Panc1 (cell line): ENCODE measurements around the gene PANX2.

Source experiments
- POLR2AphosphoS5 ChIP-seq: IDR thresholded peaks from 2 replicates; pipeline ENCODE4 v1.6.1; 2012; ENCODE audit warnings: mild to moderate bottlenecking, low read depth, low read length, moderate library complexity
- SIN3A ChIP-seq: IDR thresholded peaks from 2 replicates; pipeline ENCODE4 v1.6.1; 2012; ENCODE audit warnings: low read depth, mild to moderate bottlenecking, low read length, moderate library complexity, borderline replicate concordance; ENCODE audit not compliant: insufficient read depth
- TCF7L2 ChIP-seq: IDR thresholded peaks from 2 replicates; pipeline ENCODE4 v1.6.1; 2011; ENCODE audit warnings: mild to moderate bottlenecking, low read depth, low read length, inconsistent platforms
- TF ChIP-seq, protein P1 (sequence below): fragments of 450-650 bp; IDR thresholded peaks from 2 replicates; pipeline ENCODE4 v1.5.1; 2017; ENCODE audit warnings: mild to moderate bottlenecking
- TF ChIP-seq, protein P2 (sequence below), 2 experiments: IDR thresholded peaks; 2 replicates each; pipeline ENCODE4 v1.6.1; 2011 to 2012; ENCODE audit warnings: low read depth in 2 of 2, control low read depth in 1 of 2, low read length in 1 of 2, mild to moderate bottlenecking in 1 of 2, moderate library complexity in 1 of 2; ENCODE audit not compliant: insufficient read depth in 1 of 2

DNA sequence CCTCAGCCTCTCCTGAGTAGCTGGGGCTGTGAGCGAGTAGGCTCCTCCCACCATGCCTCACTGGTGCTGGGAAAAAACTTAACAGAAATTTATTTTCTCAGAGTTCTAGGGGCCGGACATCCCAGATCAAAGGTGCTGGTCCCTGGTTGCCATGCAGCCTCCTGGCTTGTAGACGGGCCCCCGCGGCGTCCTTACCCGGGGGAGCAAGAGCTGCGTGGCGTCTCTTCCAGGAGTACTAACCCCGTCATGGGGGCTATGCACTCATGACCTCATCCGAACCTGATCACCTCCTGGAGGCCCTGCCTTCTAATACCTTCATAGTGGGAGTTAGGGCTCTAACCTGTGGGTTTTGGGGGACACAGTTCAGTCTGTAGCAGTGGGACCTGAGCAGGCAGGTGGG lies 17.8 kb downstream of the PANX2 start:
- TF ChIP-seq, protein P1, sequence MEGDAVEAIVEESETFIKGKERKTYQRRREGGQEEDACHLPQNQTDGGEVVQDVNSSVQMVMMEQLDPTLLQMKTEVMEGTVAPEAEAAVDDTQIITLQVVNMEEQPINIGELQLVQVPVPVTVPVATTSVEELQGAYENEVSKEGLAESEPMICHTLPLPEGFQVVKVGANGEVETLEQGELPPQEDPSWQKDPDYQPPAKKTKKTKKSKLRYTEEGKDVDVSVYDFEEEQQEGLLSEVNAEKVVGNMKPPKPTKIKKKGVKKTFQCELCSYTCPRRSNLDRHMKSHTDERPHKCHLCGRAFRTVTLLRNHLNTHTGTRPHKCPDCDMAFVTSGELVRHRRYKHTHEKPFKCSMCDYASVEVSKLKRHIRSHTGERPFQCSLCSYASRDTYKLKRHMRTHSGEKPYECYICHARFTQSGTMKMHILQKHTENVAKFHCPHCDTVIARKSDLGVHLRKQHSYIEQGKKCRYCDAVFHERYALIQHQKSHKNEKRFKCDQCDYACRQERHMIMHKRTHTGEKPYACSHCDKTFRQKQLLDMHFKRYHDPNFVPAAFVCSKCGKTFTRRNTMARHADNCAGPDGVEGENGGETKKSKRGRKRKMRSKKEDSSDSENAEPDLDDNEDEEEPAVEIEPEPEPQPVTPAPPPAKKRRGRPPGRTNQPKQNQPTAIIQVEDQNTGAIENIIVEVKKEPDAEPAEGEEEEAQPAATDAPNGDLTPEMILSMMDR: no peak
- TF ChIP-seq, protein P2, sequence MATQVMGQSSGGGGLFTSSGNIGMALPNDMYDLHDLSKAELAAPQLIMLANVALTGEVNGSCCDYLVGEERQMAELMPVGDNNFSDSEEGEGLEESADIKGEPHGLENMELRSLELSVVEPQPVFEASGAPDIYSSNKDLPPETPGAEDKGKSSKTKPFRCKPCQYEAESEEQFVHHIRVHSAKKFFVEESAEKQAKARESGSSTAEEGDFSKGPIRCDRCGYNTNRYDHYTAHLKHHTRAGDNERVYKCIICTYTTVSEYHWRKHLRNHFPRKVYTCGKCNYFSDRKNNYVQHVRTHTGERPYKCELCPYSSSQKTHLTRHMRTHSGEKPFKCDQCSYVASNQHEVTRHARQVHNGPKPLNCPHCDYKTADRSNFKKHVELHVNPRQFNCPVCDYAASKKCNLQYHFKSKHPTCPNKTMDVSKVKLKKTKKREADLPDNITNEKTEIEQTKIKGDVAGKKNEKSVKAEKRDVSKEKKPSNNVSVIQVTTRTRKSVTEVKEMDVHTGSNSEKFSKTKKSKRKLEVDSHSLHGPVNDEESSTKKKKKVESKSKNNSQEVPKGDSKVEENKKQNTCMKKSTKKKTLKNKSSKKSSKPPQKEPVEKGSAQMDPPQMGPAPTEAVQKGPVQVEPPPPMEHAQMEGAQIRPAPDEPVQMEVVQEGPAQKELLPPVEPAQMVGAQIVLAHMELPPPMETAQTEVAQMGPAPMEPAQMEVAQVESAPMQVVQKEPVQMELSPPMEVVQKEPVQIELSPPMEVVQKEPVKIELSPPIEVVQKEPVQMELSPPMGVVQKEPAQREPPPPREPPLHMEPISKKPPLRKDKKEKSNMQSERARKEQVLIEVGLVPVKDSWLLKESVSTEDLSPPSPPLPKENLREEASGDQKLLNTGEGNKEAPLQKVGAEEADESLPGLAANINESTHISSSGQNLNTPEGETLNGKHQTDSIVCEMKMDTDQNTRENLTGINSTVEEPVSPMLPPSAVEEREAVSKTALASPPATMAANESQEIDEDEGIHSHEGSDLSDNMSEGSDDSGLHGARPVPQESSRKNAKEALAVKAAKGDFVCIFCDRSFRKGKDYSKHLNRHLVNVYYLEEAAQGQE (IDR thresholded peaks at IDR 0.05; ENCODE audit: insufficient read depth in 1 of 2, low read depth in 2 of 2, low read length in 1 of 2): no peak
- TF ChIP-seq POLR2AphosphoS5 (no peak), SIN3A (no peak), TCF7L2 (no peak)
